Stomach (tissue), 4 donors: Measurements from ENCODE around the gene PLA2G15.

Source experiments
- EP300 ChIP-seq: sonication (generic); formaldehyde crosslinking; IDR thresholded peaks from one replicate; pipeline ENCODE4 v1.6.1; 2017; ENCODE audit warnings: antibody characterized with exemption
- POLR2A ChIP-seq, 4 donors: fragments of 450-650 bp; IDR thresholded peaks; one replicate each; pipeline ENCODE4 v1.6.1; 2016; ENCODE audit warnings: antibody characterized with exemption in 4 of 4, control low read depth in 2 of 4, mild to moderate bottlenecking in 1 of 4, moderate library complexity in 1 of 4
- POLR2AphosphoS5 ChIP-seq, 3 donors: sonication (generic); formaldehyde crosslinking; IDR thresholded peaks; one replicate each; pipeline ENCODE4 v1.6.1; 2016; ENCODE audit warnings: antibody characterized with exemption in 3 of 3
- TF ChIP-seq, protein P1 (sequence below), 7 experiments: fragments of 450-650 bp in 4 of 7; fragments of 200-600 bp in 3 of 7; sonication (generic) in 3 of 7; IDR thresholded peaks; one replicate each; pipeline ENCODE4 v1.5.1; 2016 to 2019; ENCODE audit warnings: antibody characterized with exemption in 7 of 7, control low read depth in 2 of 7, mild to moderate bottlenecking in 1 of 7

DNA sequence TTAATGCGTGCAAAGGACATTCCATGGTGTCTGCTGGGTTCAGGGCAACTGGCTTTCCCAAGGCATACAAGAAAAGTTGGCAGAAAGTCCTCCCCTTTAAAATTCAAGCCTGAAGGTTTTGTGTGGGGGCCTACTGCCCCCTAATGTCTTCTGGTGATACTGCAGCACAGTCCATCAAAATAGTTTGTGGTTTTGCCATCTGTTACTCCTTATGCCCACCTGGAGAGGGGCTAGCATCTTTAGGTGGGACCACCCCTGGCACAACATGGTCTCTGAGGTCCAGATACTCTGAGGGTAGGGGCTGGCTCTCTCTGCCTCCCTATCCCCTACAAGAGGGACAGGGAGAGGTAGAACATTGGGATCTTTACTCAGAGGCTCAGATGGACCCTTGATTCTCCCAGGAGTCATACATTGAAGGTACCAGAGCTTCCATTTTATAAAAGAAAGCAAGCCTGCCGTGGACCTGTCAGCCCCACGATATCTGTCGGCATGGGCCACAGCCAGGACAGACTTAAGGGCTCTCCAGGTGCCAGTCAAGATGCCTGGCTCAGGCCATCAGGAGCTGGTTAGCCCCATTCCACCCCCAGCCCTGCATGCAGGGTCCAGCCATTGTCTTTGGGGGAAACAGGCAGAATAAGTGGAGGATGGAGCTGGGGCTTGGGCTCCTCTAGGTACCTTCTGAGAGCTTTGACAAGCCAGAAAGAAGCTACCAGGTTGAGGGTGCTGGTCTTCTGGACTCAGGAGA, 15.6 kb upstream of the PLA2G15 start:
- TF ChIP-seq, protein P1, sequence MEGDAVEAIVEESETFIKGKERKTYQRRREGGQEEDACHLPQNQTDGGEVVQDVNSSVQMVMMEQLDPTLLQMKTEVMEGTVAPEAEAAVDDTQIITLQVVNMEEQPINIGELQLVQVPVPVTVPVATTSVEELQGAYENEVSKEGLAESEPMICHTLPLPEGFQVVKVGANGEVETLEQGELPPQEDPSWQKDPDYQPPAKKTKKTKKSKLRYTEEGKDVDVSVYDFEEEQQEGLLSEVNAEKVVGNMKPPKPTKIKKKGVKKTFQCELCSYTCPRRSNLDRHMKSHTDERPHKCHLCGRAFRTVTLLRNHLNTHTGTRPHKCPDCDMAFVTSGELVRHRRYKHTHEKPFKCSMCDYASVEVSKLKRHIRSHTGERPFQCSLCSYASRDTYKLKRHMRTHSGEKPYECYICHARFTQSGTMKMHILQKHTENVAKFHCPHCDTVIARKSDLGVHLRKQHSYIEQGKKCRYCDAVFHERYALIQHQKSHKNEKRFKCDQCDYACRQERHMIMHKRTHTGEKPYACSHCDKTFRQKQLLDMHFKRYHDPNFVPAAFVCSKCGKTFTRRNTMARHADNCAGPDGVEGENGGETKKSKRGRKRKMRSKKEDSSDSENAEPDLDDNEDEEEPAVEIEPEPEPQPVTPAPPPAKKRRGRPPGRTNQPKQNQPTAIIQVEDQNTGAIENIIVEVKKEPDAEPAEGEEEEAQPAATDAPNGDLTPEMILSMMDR (IDR thresholded peaks at IDR 0.05): peak in 5 of 7 experiments; percentile 79 to 84 (median 81)
- peak in 1 of 3 donors; percentile 47 for TF ChIP-seq POLR2AphosphoS5 (IDR thresholded peaks at IDR 0.05)
- no peak for TF ChIP-seq POLR2A (IDR thresholded peaks at IDR 0.05)
- no peak for TF ChIP-seq EP300
